Measurements from ENCODE around the gene RBM11. TPM values are rescaled to one million over a fixed set of nuclear protein-coding genes. Genes with fewer than 3 reads are reported as not detected.

RBM11 gene
- total RNA-seq, 4 donors from 2014 or later = 0.75 TPM; not detected in 3

- in situ Hi-C loops (cut with MboI; ENCODE audit: low sequenced_read_pairs in 4 of 4) (no loop called here), intact Hi-C loops (cut with DNase I; ENCODE audit: low total_unique reads) (no loop called here)
- TF ChIP-seq CTCF (IDR thresholded peaks at IDR 0.05 in 4 of 5, conservative IDR thresholded peaks at IDR 0.05 in 1 of 5) = no peak
- no peak for TF ChIP-seq POLR2A (IDR thresholded peaks at IDR 0.05)
- H3K9me3 ChIP-seq = no peaks in the 10 kb centered on the region
- no peaks in the 10 kb centered on the region for H3K36me3 ChIP-seq
- no peak overlapping the region for H3K27ac ChIP-seq
- ATAC-seq = no peak
- DNase-seq = no peak
- no peaks in the 10 kb centered on the region for H3K4me1 ChIP-seq
- peaks cover 0 to 2% (median 0%) of the 10 kb centered on the region in 3 donors for H3K27me3 ChIP-seq
- H3K4me3 ChIP-seq = no peak overlapping the region
These were observed 47.9 kb downstream of the RBM11 start for GRCh38 chr21:14263879-14264278.

GRCh38 chr21:14265023-14265422 lies 49.1 kb downstream of the RBM11 start:
- peaks cover 0 to 2% (median 0%) of the 10 kb centered on the region in 3 donors for H3K27me3 ChIP-seq
- H3K36me3 ChIP-seq = no peaks in the 10 kb centered on the region
- ATAC-seq (no peak), DNase-seq (no peak)
- no peak overlapping the region for H3K4me3 ChIP-seq
- H3K4me1 ChIP-seq = no peaks in the 10 kb centered on the region
- TF ChIP-seq CTCF (IDR thresholded peaks at IDR 0.05 in 4 of 5, conservative IDR thresholded peaks at IDR 0.05 in 1 of 5) (no peak), POLR2A (IDR thresholded peaks at IDR 0.05) (no peak)
- no peaks in the 10 kb centered on the region for H3K9me3 ChIP-seq
- no peak overlapping the region for H3K27ac ChIP-seq
- intact Hi-C loops (cut with DNase I; ENCODE audit: low total_unique reads) (no loop called here), in situ Hi-C loops (cut with MboI; ENCODE audit: low sequenced_read_pairs in 4 of 4) (no loop called here)

DNA sequence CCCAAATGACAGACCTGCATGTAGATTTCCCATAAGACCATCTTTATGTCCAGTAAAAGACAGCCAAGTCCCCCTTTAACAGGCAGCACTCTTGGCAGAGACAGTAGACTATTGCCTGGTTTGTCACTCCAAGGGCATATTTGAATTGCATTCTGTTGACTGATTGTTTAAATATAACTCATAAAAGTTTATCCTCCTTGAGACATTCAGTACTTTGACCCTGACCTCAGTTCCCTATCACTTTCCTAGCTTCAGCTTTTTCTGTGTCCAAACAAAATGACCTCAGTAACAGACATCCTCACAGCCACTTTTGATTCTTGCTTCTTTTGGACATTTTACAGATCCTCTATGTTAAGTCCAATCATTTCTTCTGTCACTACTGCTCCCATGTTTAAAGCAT lies 51.1 kb downstream of the RBM11 start:
- in situ Hi-C loops (cut with MboI; ENCODE audit: low sequenced_read_pairs in 4 of 4) (no loop called here), intact Hi-C loops (cut with DNase I; ENCODE audit: low total_unique reads) (no loop called here)
- TF ChIP-seq CTCF (IDR thresholded peaks at IDR 0.05 in 4 of 5, conservative IDR thresholded peaks at IDR 0.05 in 1 of 5) (no peak), POLR2A (IDR thresholded peaks at IDR 0.05) (no peak)
- Histone ChIP-seq H3K4me1 (no peaks in the 10 kb centered on the region), H3K27me3 (peaks cover 0 to 2% (median 0%) of the 10 kb centered on the region in 3 donors), H3K9me3 (no peaks in the 10 kb centered on the region), H3K27ac (no peak overlapping the region), H3K4me3 (no peak overlapping the region), H3K36me3 (no peaks in the 10 kb centered on the region)
- DNase-seq (no peak), ATAC-seq (no peak)

- in situ Hi-C loops (cut with MboI; ENCODE audit: low sequenced_read_pairs in 4 of 4) (no loop called here), intact Hi-C loops (cut with DNase I; ENCODE audit: low total_unique reads) (no loop called here)
- Histone ChIP-seq H3K4me3 (no peak overlapping the region), H3K36me3 (no peaks in the 10 kb centered on the region), H3K27ac (no peak overlapping the region), H3K4me1 (no peaks in the 10 kb centered on the region), H3K9me3 (no peaks in the 10 kb centered on the region), H3K27me3 (peaks cover 0 to 3% (median 0%) of the 10 kb centered on the region in 3 donors)
- DNase-seq = no peak
- TF ChIP-seq POLR2A (IDR thresholded peaks at IDR 0.05) (no peak), CTCF (IDR thresholded peaks at IDR 0.05 in 4 of 5, conservative IDR thresholded peaks at IDR 0.05 in 1 of 5) (no peak)
- ATAC-seq = no peak
These were observed 54.7 kb downstream of the RBM11 start for GRCh38 chr21:14270631-14271030.

DNA sequence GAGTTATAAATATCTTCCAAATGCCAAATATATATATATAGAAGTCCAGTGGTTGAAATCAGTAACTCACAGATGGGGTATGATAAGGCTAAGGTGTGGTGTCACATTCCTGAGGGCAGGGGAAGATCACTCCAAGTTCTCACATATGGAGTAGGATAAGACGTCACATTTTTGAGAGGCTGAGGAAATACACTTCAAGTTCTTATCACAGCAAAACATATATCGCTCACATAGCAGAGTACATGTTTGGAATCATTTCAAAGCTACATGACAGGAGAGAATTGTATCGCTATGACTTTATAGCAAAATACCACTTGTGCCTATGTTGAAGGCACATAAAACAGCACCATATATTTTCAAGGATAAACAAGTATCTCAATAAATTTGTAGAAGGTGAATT lies 55.1 kb downstream of the RBM11 start:
- in situ Hi-C loops (cut with MboI; ENCODE audit: low sequenced_read_pairs in 4 of 4) = no loop called here
- no peak overlapping the region for H3K4me3 ChIP-seq
- H3K9me3 ChIP-seq = no peaks in the 10 kb centered on the region
- no peaks in the 10 kb centered on the region for H3K36me3 ChIP-seq
- no peak overlapping the region for H3K27ac ChIP-seq
- intact Hi-C loops (cut with DNase I; ENCODE audit: low total_unique reads) = no loop called here
- H3K4me1 ChIP-seq = no peaks in the 10 kb centered on the region
- DNase-seq = no peak
- no peak for ATAC-seq
- no peak for TF ChIP-seq CTCF (IDR thresholded peaks at IDR 0.05 in 4 of 5, conservative IDR thresholded peaks at IDR 0.05 in 1 of 5)
- TF ChIP-seq POLR2A (IDR thresholded peaks at IDR 0.05) = no peak
- peaks cover 0 to 3% (median 0%) of the 10 kb centered on the region in 3 donors for H3K27me3 ChIP-seq
